SU-DHL-6 (cell line): ENCODE data around the gene DOK6.

Source experiments
- H2AFZ ChIP-seq: fragments of 200-600 bp; sonication (generic); 2 replicates; pipeline ENCODE4 v1.6.1; 2014; ENCODE audit warnings: low read depth, mild to moderate bottlenecking, moderate library complexity, mixed read lengths, antibody characterized with exemption, low read length; ENCODE audit not compliant: severe bottlenecking
- H3F3A ChIP-seq: fragments of 200-600 bp; shearing (Covaris generic); 2 replicates; pipeline ENCODE4 v1.6.0; 2016; ENCODE audit warnings: antibody characterized with exemption, mild to moderate bottlenecking; ENCODE audit not compliant: insufficient read depth
- H3K27ac ChIP-seq: fragments of 200-600 bp; sonication (generic); 2 replicates; pipeline ENCODE4 v1.5.1; 2016; ENCODE audit warnings: low read depth, mild to moderate bottlenecking, low read length, moderate library complexity, mixed read lengths
- H3K27me3 ChIP-seq: fragments of 200-600 bp; sonication (generic), shearing (Covaris generic); 2 replicates; pipeline ENCODE4 v1.6.0; 2014; ENCODE audit warnings: mild to moderate bottlenecking, low read length
- H3K36me3 ChIP-seq: fragments of 200-600 bp; sonication (generic); 2 replicates; pipeline ENCODE4 v1.6.1; 2014; ENCODE audit warnings: mild to moderate bottlenecking, low read length, mixed read lengths
- H3K4me2 ChIP-seq: fragments of 300-600, 200-600 bp; shearing (Covaris generic), sonication (generic); 2 replicates; pipeline ENCODE4 v1.6.0; 2014; ENCODE audit warnings: low read length, low read depth, mild to moderate bottlenecking; ENCODE audit not compliant: poor library complexity, severe bottlenecking
- H3K4me3 ChIP-seq: fragments of 200-600 bp; sonication (generic); 2 replicates; pipeline ENCODE4 v1.5.1; 2014; ENCODE audit warnings: antibody characterized with exemption, low read length, mild to moderate bottlenecking, mixed read lengths; ENCODE audit not compliant: insufficient read depth, poor library complexity, severe bottlenecking
- H3K79me2 ChIP-seq: fragments of 200-600 bp; sonication (generic); 2 replicates; pipeline ENCODE4 v1.6.1; 2014; ENCODE audit warnings: mild to moderate bottlenecking, low read length, moderate library complexity; ENCODE audit not compliant: insufficient read depth
- H3K9ac ChIP-seq: fragments of 200-600 bp; sonication (generic); 2 replicates; pipeline ENCODE4 v1.7.0; 2014; ENCODE audit warnings: mild to moderate bottlenecking, low read length
- H3K9me2 ChIP-seq: fragments of 200-600 bp; sonication (generic); replicated peaks from 2 replicates; pipeline ENCODE4 v1.6.1; 2014; ENCODE audit warnings: low read length; ENCODE audit not compliant: insufficient read depth
- H3K9me3 ChIP-seq: fragments of 200-600 bp; sonication (generic); 2 replicates; pipeline ENCODE4 v1.6.1; 2014; ENCODE audit warnings: low read length, mixed read lengths; ENCODE audit not compliant: insufficient read depth
- H4K20me1 ChIP-seq: fragments of 200-600 bp; sonication (generic); 2 replicates; pipeline ENCODE4 v1.6.1; 2014; ENCODE audit warnings: low read depth, mild to moderate bottlenecking, antibody characterized with exemption, low read length, moderate library complexity, mixed read lengths
- CTCF ChIP-seq: fragments of 200-600 bp; sonication (generic); IDR thresholded peaks from one replicate; pipeline ENCODE4 v1.5.1; 2017; ENCODE audit warnings: antibody characterized with exemption, mild to moderate bottlenecking, low read length, moderate library complexity; ENCODE audit not compliant: insufficient read depth, poor library complexity, severe bottlenecking
- EZH2phosphoT487 ChIP-seq: fragments of 200-600 bp; sonication (generic), shearing (Covaris generic); conservative IDR thresholded peaks from 2 replicates; pipeline ENCODE4 v1.6.1; 2018; ENCODE audit warnings: mild to moderate bottlenecking, antibody characterized with exemption, low read length, moderate library complexity, mixed read lengths

The DOK6 gene

GRCh38 chr18:69491576-69491975 lies 90.9 kb downstream of the DOK6 start:
- no peak overlapping the region for H2AFZ ChIP-seq
- no peaks in the 10 kb centered on the region for H3K9me3 ChIP-seq
- no peaks in the 10 kb centered on the region for H3K9me2 ChIP-seq
- TF ChIP-seq CTCF (no peak), EZH2phosphoT487 (no peak)
- H4K20me1 ChIP-seq, result no peaks in the 10 kb centered on the region
- no peak overlapping the region for H3K4me3 ChIP-seq
- H3K4me2 ChIP-seq, result no peak overlapping the region
- H3K79me2 ChIP-seq, result no peaks in the 10 kb centered on the region
- no peaks in the 10 kb centered on the region for H3K27me3 ChIP-seq
- H3K27ac ChIP-seq, result no peak overlapping the region
- H3K9ac ChIP-seq, result no peak overlapping the region
- no peaks in the 10 kb centered on the region for H3K36me3 ChIP-seq
- no peaks in the 10 kb centered on the region for H3F3A ChIP-seq

GRCh38 chr18:69492861-69493260 lies 92.2 kb downstream of the DOK6 start:
- no peak overlapping the region for H3K9ac ChIP-seq
- no peaks in the 10 kb centered on the region for H3F3A ChIP-seq
- H3K4me2 ChIP-seq, result no peak overlapping the region
- no peak overlapping the region for H3K4me3 ChIP-seq
- no peaks in the 10 kb centered on the region for H4K20me1 ChIP-seq
- TF ChIP-seq EZH2phosphoT487, result no peak
- H3K79me2 ChIP-seq, result no peaks in the 10 kb centered on the region
- H3K27me3 ChIP-seq, result no peaks in the 10 kb centered on the region
- H3K27ac ChIP-seq, result no peak overlapping the region
- no peaks in the 10 kb centered on the region for H3K9me2 ChIP-seq
- H3K36me3 ChIP-seq, result no peaks in the 10 kb centered on the region
- H3K9me3 ChIP-seq, result no peaks in the 10 kb centered on the region
- no peak overlapping the region for H2AFZ ChIP-seq

GRCh38 chr18:69494841-69495240 lies 94.2 kb downstream of the DOK6 start:
- H3K27ac ChIP-seq, result no peak overlapping the region

GRCh38 chr18:69495338-69495737 lies 94.7 kb downstream of the DOK6 start:
- H3K9me3 ChIP-seq, result no peaks in the 10 kb centered on the region
- H3K9ac ChIP-seq, result no peak overlapping the region
- no peaks in the 10 kb centered on the region for H3K36me3 ChIP-seq
- H3F3A ChIP-seq, result no peaks in the 10 kb centered on the region
- no peaks in the 10 kb centered on the region for H3K9me2 ChIP-seq
- no peak overlapping the region for H2AFZ ChIP-seq
- H3K79me2 ChIP-seq, result no peaks in the 10 kb centered on the region
- H3K27me3 ChIP-seq, result no peaks in the 10 kb centered on the region
- H4K20me1 ChIP-seq, result no peaks in the 10 kb centered on the region
- no peak for TF ChIP-seq CTCF
- no peak for TF ChIP-seq EZH2phosphoT487
- H3K4me3 ChIP-seq, result no peak overlapping the region
- no peak overlapping the region for H3K27ac ChIP-seq
- no peak overlapping the region for H3K4me2 ChIP-seq

More at GRCh38 chr18:69494841-69495240, 94.2 kb downstream of the DOK6 start:
- no peak for TF ChIP-seq CTCF
- no peak for TF ChIP-seq EZH2phosphoT487
- Histone ChIP-seq H4K20me1 (no peaks in the 10 kb centered on the region), H3K27me3 (no peaks in the 10 kb centered on the region), H3K4me3 (no peak overlapping the region), H3K9me2 (no peaks in the 10 kb centered on the region), H3K9ac (no peak overlapping the region), H3K4me2 (no peak overlapping the region), H3K9me3 (no peaks in the 10 kb centered on the region), H3K36me3 (no peaks in the 10 kb centered on the region), H3K79me2 (no peaks in the 10 kb centered on the region), H2AFZ (no peak overlapping the region), H3F3A (no peaks in the 10 kb centered on the region)
